Measurements from ENCODE around the gene ZNF227.

The ZNF227 gene

DNA sequence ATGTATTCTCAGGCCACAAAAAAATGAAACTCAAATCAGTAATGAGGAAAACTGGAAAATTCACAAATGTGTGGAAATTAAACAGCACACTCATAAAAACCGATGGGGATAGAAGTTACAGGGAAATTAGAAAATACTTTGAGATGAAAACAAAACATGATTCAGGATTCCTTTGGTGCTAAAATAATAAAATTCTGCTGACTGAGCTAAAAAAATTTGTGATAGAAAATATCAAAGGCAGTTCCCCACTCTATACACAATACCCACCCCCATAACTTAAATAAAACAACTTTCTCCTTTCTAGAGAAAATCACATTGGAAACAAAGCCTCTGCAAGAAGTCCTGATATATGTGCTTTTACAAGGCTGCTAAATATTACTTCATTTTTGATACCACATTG is 45.8 kb downstream of the ZNF227 start:
- H3K9me3 ChIP-seq (ENCODE audit: control extremely low read depth in 1 of 5, control insufficient read depth in 4 of 5, insufficient read depth in 2 of 5, low read depth in 1 of 5, low read length in 4 of 5), result peaks cover 10 to 51% (median 22%) of the 10 kb centered on the region in 5 experiments
- no CpG with 5 or more reads among the region's 1 CpG for WGBS (ENCODE audit: insufficient coverage)
- peaks cover 0 to 3% (median 0%) of the 10 kb centered on the region in 4 experiments for H3K36me3 ChIP-seq (ENCODE audit: control insufficient read depth in 4 of 4, insufficient read depth in 4 of 4, low read length in 3 of 4)
- H3K27ac ChIP-seq (ENCODE audit: insufficient read depth in 1 of 2, low read depth in 1 of 2, low read length in 2 of 2, poor library complexity in 1 of 2, severe bottlenecking in 2 of 2), result no peak overlapping the region
- no peak for DNase-seq
- POLR2A ChIA-PET, result no interaction called here
- H3K4me1 ChIP-seq (ENCODE audit: control extremely low read depth in 1 of 4, control insufficient read depth in 4 of 4, insufficient read depth in 4 of 4, low read length in 3 of 4), result peaks cover 4 to 10% (median 7%) of the 10 kb centered on the region in 4 experiments
- CTCF ChIA-PET, result no interaction called here
- no peak overlapping the region for H3K4me3 ChIP-seq (ENCODE audit: control insufficient read depth in 1 of 7, extremely low read depth in 1 of 7, insufficient read depth in 4 of 7, low read depth in 2 of 7, low read length in 6 of 7)
- H3K27me3 ChIP-seq (replicated peaks in 2 of 5; ENCODE audit: control insufficient read depth in 4 of 5, insufficient read depth in 5 of 5, low read length in 4 of 5), result no peaks in the 10 kb centered on the region

DNA sequence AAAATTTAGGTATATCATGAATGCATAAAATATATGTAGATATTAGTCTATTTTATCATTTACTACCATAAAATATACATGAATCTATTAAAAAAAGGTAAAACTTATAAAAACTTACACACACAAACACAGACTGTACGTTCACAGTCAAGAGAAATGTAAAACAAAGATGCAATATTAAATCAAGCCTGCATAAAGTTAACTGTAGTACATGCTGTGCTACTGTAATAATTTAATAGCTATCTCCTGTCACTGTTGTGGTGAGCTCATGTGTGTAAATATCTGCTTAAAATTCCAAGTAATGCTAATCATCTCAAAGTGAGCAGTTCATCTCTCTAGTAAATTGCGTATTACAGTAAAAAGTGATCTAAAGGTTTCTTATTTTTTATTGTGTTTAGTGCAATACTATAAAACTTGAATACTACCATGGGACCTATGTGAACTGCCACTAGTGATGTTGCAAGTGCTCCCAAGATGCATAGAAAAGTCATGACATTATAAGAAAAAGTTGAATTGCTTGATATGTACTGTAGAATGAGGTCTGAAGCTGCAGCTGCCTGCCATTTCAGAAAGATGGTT is 46.6 kb downstream of the ZNF227 start:
- no CpG with 5 or more reads among the region's 2 CpGs for WGBS (ENCODE audit: insufficient coverage)
- H3K27me3 ChIP-seq (replicated peaks in 2 of 5; ENCODE audit: control insufficient read depth in 4 of 5, insufficient read depth in 5 of 5, low read length in 4 of 5), result no peaks in the 10 kb centered on the region
- H3K36me3 ChIP-seq (ENCODE audit: control insufficient read depth in 4 of 4, insufficient read depth in 4 of 4, low read length in 3 of 4), result peaks cover 0 to 5% (median 0%) of the 10 kb centered on the region in 4 experiments
- ChIA-PET POLR2A (no interaction called here), CTCF (no interaction called here)
- peak overlapping the region in 1 of 7 experiments; percentile 65 for H3K4me3 ChIP-seq (ENCODE audit: control insufficient read depth in 1 of 7, extremely low read depth in 1 of 7, insufficient read depth in 4 of 7, low read depth in 2 of 7, low read length in 6 of 7)
- no peak overlapping the region for H3K27ac ChIP-seq (ENCODE audit: insufficient read depth in 1 of 2, low read depth in 1 of 2, low read length in 2 of 2, poor library complexity in 1 of 2, severe bottlenecking in 2 of 2)
- peaks cover 10 to 44% (median 18%) of the 10 kb centered on the region in 5 experiments for H3K9me3 ChIP-seq (ENCODE audit: control extremely low read depth in 1 of 5, control insufficient read depth in 4 of 5, insufficient read depth in 2 of 5, low read depth in 1 of 5, low read length in 4 of 5)
- no peak for DNase-seq
- H3K4me1 ChIP-seq (ENCODE audit: control extremely low read depth in 1 of 4, control insufficient read depth in 4 of 4, insufficient read depth in 4 of 4, low read length in 3 of 4), result peaks cover 4 to 10% (median 7%) of the 10 kb centered on the region in 4 experiments

DNA sequence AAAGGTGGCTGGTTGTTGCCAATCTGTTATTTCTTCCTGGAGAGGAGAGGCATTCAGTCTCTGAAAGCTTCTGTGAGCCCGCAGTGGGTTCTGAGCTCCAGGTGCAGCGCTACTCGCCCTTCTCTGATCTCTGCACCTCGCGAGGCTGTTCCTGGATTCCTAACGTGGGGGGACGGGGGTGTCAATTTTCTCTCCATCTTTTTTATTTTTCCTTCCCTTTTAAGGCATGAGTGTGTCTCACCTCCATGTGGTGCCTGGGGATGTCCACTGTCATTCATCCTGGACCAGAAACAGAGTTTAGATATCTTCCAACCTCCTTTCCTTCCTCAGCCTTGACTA is 48.0 kb downstream of the ZNF227 start:
- Histone ChIP-seq H3K4me3 (ENCODE audit: control insufficient read depth in 1 of 7, extremely low read depth in 1 of 7, insufficient read depth in 4 of 7, low read depth in 2 of 7, low read length in 6 of 7) (peak overlapping the region in 6 of 7 experiments; percentile 53 to 84 (median 73)), H3K9me3 (ENCODE audit: control extremely low read depth in 1 of 5, control insufficient read depth in 4 of 5, insufficient read depth in 2 of 5, low read depth in 1 of 5, low read length in 4 of 5) (peaks cover 7 to 30% (median 10%) of the 10 kb centered on the region in 5 experiments), H3K4me1 (ENCODE audit: control extremely low read depth in 1 of 4, control insufficient read depth in 4 of 4, insufficient read depth in 4 of 4, low read length in 3 of 4) (peaks cover 4 to 10% (median 7%) of the 10 kb centered on the region in 4 experiments), H3K27ac (ENCODE audit: insufficient read depth in 1 of 2, low read depth in 1 of 2, low read length in 2 of 2, poor library complexity in 1 of 2, severe bottlenecking in 2 of 2) (peak overlapping the region; percentile 32 to 46), H3K36me3 (ENCODE audit: control insufficient read depth in 4 of 4, insufficient read depth in 4 of 4, low read length in 3 of 4) (peaks cover 0 to 5% (median 0%) of the 10 kb centered on the region in 4 experiments), H3K27me3 (replicated peaks in 2 of 5; ENCODE audit: control insufficient read depth in 4 of 5, insufficient read depth in 5 of 5, low read length in 4 of 5) (no peaks in the 10 kb centered on the region)
- WGBS (ENCODE audit: insufficient coverage), result 30% methylated on average over 7 of the region's 7 CpGs
- CTCF ChIA-PET, result no interaction called here
- DNase-seq, result peak in 1 of 3 donors; percentile 28
- POLR2A ChIA-PET, result interaction anchor here (0.6 kb wide), 1 partner anchor 29 kb away, joined by 3 read pairs; no protein-coding TSS in a partner anchor

DNA sequence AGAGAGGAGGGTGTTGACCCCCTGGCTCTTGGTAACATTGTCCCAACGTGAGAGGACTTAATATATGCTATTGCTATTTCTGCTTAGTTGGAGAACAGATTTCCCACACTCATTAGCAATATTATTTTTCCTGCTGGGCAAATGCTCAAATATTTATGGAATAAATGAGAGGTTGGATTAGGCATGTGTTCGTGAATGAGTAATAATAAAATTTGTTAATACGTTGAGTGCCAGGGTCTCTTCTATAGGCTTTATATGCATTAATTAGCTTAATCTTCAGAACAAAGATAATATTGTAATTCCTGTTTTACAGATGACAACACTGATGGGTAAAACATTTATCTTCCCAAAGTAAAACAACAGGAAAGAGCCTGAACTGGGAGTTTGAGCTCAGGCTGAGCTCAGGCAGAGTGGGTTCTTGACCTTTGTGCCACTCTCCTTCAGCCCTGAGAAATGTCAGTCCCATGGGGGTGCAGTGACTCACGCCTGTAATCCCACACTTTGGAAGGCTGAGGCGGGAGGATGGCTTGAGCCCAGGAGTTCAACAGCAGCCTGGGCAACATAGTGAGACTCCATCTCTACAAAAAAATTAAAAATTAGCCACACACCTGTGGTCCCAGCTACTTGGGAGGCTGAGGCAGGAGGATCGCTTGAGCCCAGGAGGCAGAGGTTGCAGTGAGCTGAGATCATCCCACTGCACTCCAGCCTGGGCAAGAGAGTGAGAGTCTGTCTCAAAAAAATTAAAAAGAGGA is 48.5 kb downstream of the ZNF227 start:
- Histone ChIP-seq H3K9me3 (ENCODE audit: control extremely low read depth in 1 of 5, control insufficient read depth in 4 of 5, insufficient read depth in 2 of 5, low read depth in 1 of 5, low read length in 4 of 5) (peaks cover 6 to 30% (median 10%) of the 10 kb centered on the region in 5 experiments), H3K36me3 (ENCODE audit: control insufficient read depth in 4 of 4, insufficient read depth in 4 of 4, low read length in 3 of 4) (peaks cover 0 to 7% (median under 1%) of the 10 kb centered on the region in 4 experiments), H3K27me3 (replicated peaks in 2 of 5; ENCODE audit: control insufficient read depth in 4 of 5, insufficient read depth in 5 of 5, low read length in 4 of 5) (no peaks in the 10 kb centered on the region), H3K4me1 (ENCODE audit: control extremely low read depth in 1 of 4, control insufficient read depth in 4 of 4, insufficient read depth in 4 of 4, low read length in 3 of 4) (peaks cover 4 to 10% (median 7%) of the 10 kb centered on the region in 4 experiments), H3K4me3 (ENCODE audit: control insufficient read depth in 1 of 7, extremely low read depth in 1 of 7, insufficient read depth in 4 of 7, low read depth in 2 of 7, low read length in 6 of 7) (peak overlapping the region in 5 of 7 experiments; percentile 65 to 84 (median 74)), H3K27ac (ENCODE audit: insufficient read depth in 1 of 2, low read depth in 1 of 2, low read length in 2 of 2, poor library complexity in 1 of 2, severe bottlenecking in 2 of 2) (no peak overlapping the region)
- WGBS (ENCODE audit: insufficient coverage), result 100% methylated on average over 3 of the region's 6 CpGs
- POLR2A ChIA-PET, result no interaction called here
- CTCF ChIA-PET, result no interaction called here
- DNase-seq, result no peak

DNA sequence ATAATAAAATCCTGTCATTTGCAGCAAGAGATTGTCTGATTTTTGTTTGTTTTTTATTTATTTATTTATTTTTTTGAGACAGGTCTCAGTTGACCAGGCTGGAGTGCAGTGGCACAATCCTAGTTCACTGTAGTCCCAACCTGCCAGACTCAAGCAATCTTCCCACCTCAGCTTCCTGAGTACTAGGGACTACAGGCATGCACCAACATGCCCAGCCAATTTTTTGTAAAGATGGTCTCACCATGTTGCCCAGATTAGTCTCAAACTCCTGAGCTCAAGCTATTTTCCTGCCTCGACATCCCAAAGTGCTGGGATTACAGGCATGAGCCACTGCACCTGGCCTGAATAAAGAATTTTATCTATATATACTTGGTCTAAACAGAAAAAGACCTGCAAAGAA is 65.0 kb downstream of the ZNF227 start:
- Histone ChIP-seq H3K4me3 (ENCODE audit: control insufficient read depth in 1 of 7, extremely low read depth in 1 of 7, insufficient read depth in 4 of 7, low read depth in 2 of 7, low read length in 6 of 7) (no peak overlapping the region), H3K27ac (ENCODE audit: insufficient read depth in 1 of 2, low read depth in 1 of 2, low read length in 2 of 2, poor library complexity in 1 of 2, severe bottlenecking in 2 of 2) (no peak overlapping the region), H3K4me1 (ENCODE audit: control extremely low read depth in 1 of 4, control insufficient read depth in 4 of 4, insufficient read depth in 4 of 4, low read length in 3 of 4) (peaks cover 0 to 6% (median 0%) of the 10 kb centered on the region in 4 experiments), H3K9me3 (ENCODE audit: control extremely low read depth in 1 of 5, control insufficient read depth in 4 of 5, insufficient read depth in 2 of 5, low read depth in 1 of 5, low read length in 4 of 5) (peaks cover 14 to 86% (median 22%) of the 10 kb centered on the region in 5 experiments), H3K27me3 (replicated peaks in 2 of 5; ENCODE audit: control insufficient read depth in 4 of 5, insufficient read depth in 5 of 5, low read length in 4 of 5) (no peaks in the 10 kb centered on the region), H3K36me3 (ENCODE audit: control insufficient read depth in 4 of 4, insufficient read depth in 4 of 4, low read length in 3 of 4) (peaks cover 9 to 27% (median 13%) of the 10 kb centered on the region in 4 experiments)
- ChIA-PET CTCF (no interaction called here), POLR2A (no interaction called here)
- WGBS (ENCODE audit: insufficient coverage), result 100% methylated on average over 1 of the region's 1 CpG
- DNase-seq, result no peak

DNA sequence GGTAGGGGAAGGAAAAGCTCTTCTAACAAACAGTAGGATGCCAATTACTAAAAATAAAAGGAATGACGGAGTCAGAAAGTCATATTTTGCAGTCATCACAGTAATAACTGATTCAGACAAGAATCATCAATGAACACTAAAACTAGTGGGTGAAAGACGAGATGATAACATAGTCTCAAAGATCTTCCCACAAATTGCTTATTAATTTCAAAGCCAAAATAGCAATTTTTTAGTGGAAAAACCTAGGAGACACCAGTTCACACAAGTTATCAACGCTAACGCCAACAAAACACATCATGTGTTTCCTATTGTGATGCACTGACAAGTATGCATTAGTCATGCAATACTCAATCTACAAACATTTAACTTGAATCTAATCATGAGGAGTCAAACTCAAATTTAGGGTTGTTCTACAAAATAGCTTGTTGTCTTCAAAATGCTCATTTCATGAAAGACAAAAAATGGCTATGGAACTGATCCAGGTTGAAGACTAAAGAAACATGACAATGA is 65.9 kb downstream of the ZNF227 start:
- peaks cover 9 to 26% (median 10%) of the 10 kb centered on the region in 4 experiments for H3K36me3 ChIP-seq (ENCODE audit: control insufficient read depth in 4 of 4, insufficient read depth in 4 of 4, low read length in 3 of 4)
- no peaks in the 10 kb centered on the region for H3K27me3 ChIP-seq (replicated peaks in 2 of 5; ENCODE audit: control insufficient read depth in 4 of 5, insufficient read depth in 5 of 5, low read length in 4 of 5)
- whole genome bisulfite sequencing (ENCODE audit: insufficient coverage), result 100% methylated on average over 1 of the region's 4 CpGs
- DNase-seq, result no peak
- ChIA-PET CTCF (no interaction called here), POLR2A (no interaction called here)
- peaks cover 13 to 86% (median 23%) of the 10 kb centered on the region in 5 experiments for H3K9me3 ChIP-seq (ENCODE audit: control extremely low read depth in 1 of 5, control insufficient read depth in 4 of 5, insufficient read depth in 2 of 5, low read depth in 1 of 5, low read length in 4 of 5)
- no peak overlapping the region for H3K27ac ChIP-seq (ENCODE audit: insufficient read depth in 1 of 2, low read depth in 1 of 2, low read length in 2 of 2, poor library complexity in 1 of 2, severe bottlenecking in 2 of 2)
- no peak overlapping the region for H3K4me3 ChIP-seq (ENCODE audit: control insufficient read depth in 1 of 7, extremely low read depth in 1 of 7, insufficient read depth in 4 of 7, low read depth in 2 of 7, low read length in 6 of 7)
- peaks cover 0 to 6% (median 0%) of the 10 kb centered on the region in 4 experiments for H3K4me1 ChIP-seq (ENCODE audit: control extremely low read depth in 1 of 4, control insufficient read depth in 4 of 4, insufficient read depth in 4 of 4, low read length in 3 of 4)

DNA sequence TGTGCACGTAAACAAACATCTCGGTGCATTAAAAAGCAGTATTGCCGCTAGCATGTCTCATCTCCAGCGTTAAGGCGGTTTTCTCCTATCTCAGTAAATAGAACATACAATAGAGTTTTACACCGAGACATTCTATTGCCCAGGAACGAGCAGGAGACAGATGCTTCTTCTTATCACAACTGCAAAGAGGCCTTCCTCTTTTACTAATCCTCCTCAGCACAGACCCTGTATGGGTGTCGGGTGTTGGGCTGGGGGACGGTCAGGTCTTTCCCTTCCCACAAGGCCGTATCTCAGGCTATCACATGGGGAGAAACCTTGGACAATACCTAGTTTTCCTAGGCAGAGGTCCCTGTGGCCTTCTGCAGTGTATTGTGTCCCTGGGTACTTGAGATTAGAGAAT is 68.6 kb downstream of the ZNF227 start:
- CTCF ChIA-PET, result no interaction called here
- Histone ChIP-seq H3K27ac (ENCODE audit: insufficient read depth in 1 of 2, low read depth in 1 of 2, low read length in 2 of 2, poor library complexity in 1 of 2, severe bottlenecking in 2 of 2) (no peak overlapping the region), H3K9me3 (ENCODE audit: control extremely low read depth in 1 of 5, control insufficient read depth in 4 of 5, insufficient read depth in 2 of 5, low read depth in 1 of 5, low read length in 4 of 5) (peaks cover 0 to 82% (median 23%) of the 10 kb centered on the region in 5 experiments), H3K27me3 (replicated peaks in 2 of 5; ENCODE audit: control insufficient read depth in 4 of 5, insufficient read depth in 5 of 5, low read length in 4 of 5) (no peaks in the 10 kb centered on the region), H3K4me1 (ENCODE audit: control extremely low read depth in 1 of 4, control insufficient read depth in 4 of 4, insufficient read depth in 4 of 4, low read length in 3 of 4) (peaks cover 0 to 6% (median 0%) of the 10 kb centered on the region in 4 experiments), H3K4me3 (ENCODE audit: control insufficient read depth in 1 of 7, extremely low read depth in 1 of 7, insufficient read depth in 4 of 7, low read depth in 2 of 7, low read length in 6 of 7) (no peak overlapping the region), H3K36me3 (ENCODE audit: control insufficient read depth in 4 of 4, insufficient read depth in 4 of 4, low read length in 3 of 4) (peaks cover 0 to 10% (median 3%) of the 10 kb centered on the region in 4 experiments)
- WGBS (ENCODE audit: insufficient coverage), result 96% methylated on average over 7 of the region's 10 CpGs
- POLR2A ChIA-PET, result no interaction called here
- peak in 1 of 3 donors; percentile 5 for DNase-seq

All from common myeloid progenitor, CD34-positive (primary cell).